Activated naive CD4-positive, alpha-beta T cell treated with anti-CD3 and anti-CD28 coated beads, Interleukin-2, amount 10 ng/mL, durations not matched to agents 5 hours and 36 hours (primary cell): ENCODE measurements around the gene CHCT1. TPM values are rescaled to one million over a fixed set of nuclear protein-coding genes. Genes with fewer than 3 reads are reported as not detected.

Experiments
- total RNA-seq, 2 experiments: library from RNA; stranded (reverse); gene quantifications; one replicate each; pipeline ENCODE4 v1.2.3, GENCODE V29; 2021

CHCT1 gene
- not detected for total RNA-seq

GRCh38 chr17:60422162-60422665 lies at the start of gene CHCT1:
Gene CHCT1 (plus strand): TSS chr17:60422489. CDS start chr17:60422593, 104 bp downstream.

GRCh38 chr17:60392042-60392844 lies 30.0 kb upstream of the CHCT1 start, which contains the start of gene USP32:
Gene USP32 (minus strand): TSS chr17:60392133. CDS start chr17:60391939, 194 bp downstream.

Other genes with a start within 250 kb of the CHCT1 start
- 10 to 100 TPM; 36.3 to 39.9 TPM for gene USP32, start 30.4 kb upstream of the CHCT1 start, total RNA-seq
- gene APPBP2, start 103.8 kb downstream of the CHCT1 start, total RNA-seq: 10 to 100 TPM; 35.1 TPM
- gene PPM1D, start 177.7 kb downstream of the CHCT1 start, total RNA-seq: 10 to 100 TPM; 17.0 to 19.6 TPM